ENCODE measurements around the gene ACTA1. TPM values are rescaled to one million over a fixed set of nuclear protein-coding genes. Genes with fewer than 3 reads are reported as not detected.

ACTA1 gene
- total and polyA plus RNA-seq, 9 of the 15 experiments (the other 6 are each of a cell fraction or from before 2014, with no cell fraction given): 0.07 to 0.36 TPM; not detected in 7

GRCh38 chr1:229447809-229448252 is 13.9 kb upstream of the ACTA1 start (continued):
- TF ChIP-seq E2F6 (IDR thresholded peaks at IDR 0.05; ENCODE audit: borderline replicate concordance in 1 of 2, extremely low read depth in 1 of 2, insufficient read depth in 1 of 2, insufficient read length in 1 of 2, low read depth in 1 of 2, low read length in 1 of 2, poor library complexity in 1 of 2, severe bottlenecking in 1 of 2) (peak; percentile 16 to 30), MEF2D (tag; conservative IDR thresholded peaks at IDR 0.05; ENCODE audit: low read depth) (0 out of 2 replicates have a peak, but pooled peaks have one; percentile 57), SMAD4 (CRISPR knock-in tag; conservative IDR thresholded peaks at IDR 0.05) (peak; percentile 96), NCOR1 (IDR thresholded peaks at IDR 0.05) (peak; percentile 67), CGGBP1 (CRISPR knock-in tag; IDR thresholded peaks at IDR 0.05) (no peak), DPF2 (IDR thresholded peaks at IDR 0.05) (peak; percentile 75), ZNF224 (CRISPR knock-in tag; IDR thresholded peaks at IDR 0.05) (no peak), DMBX1 (CRISPR knock-in tag; IDR thresholded peaks at IDR 0.05; ENCODE audit: borderline replicate concordance) (peak; percentile 60; the same call in 1 of the 2 replicates), ESRRA (IDR thresholded peaks at IDR 0.05; ENCODE audit: borderline replicate concordance, low read depth) (peak; percentile 96), TSC22D4 (tag; IDR thresholded peaks at IDR 0.05) (no peak), RBM39 (optimal IDR thresholded peaks at IDR 0.05; ENCODE audit: low read depth, low read length) (no peak), MTA1 (IDR thresholded peaks at IDR 0.05; ENCODE audit: borderline replicate concordance) (no peak; the same call in 1 of the 2 replicates), CREM (IDR thresholded peaks at IDR 0.05; ENCODE audit: low read depth) (peak; percentile 39; the same call in 1 of the 2 replicates), NFIC (IDR thresholded peaks at IDR 0.05) (peak; percentile 34; the same call in 1 of the 2 replicates), MGA (IDR thresholded peaks at IDR 0.05) (no peak; the same call in 1 of the 2 replicates)

All from K562 (cell line).